GM19239 (cell line): ENCODE data around the gene TNIP1.
A peak's percentile ranks its signal among the peaks of the same experiment; 100 is the strongest.

Source experiments
- DNase-seq: peaks from one replicate; pipeline ENCODE4 v3.0.0; 2011; ENCODE audit warnings: low spot score; ENCODE audit not compliant: insufficient read length
- FAIRE-seq: peaks from 2 replicates; lab custom pipeline; 2011; peaks lifted over from hg19 to GRCh38; lab: Jason Lieb, UNC

The TNIP1 gene

DNA sequence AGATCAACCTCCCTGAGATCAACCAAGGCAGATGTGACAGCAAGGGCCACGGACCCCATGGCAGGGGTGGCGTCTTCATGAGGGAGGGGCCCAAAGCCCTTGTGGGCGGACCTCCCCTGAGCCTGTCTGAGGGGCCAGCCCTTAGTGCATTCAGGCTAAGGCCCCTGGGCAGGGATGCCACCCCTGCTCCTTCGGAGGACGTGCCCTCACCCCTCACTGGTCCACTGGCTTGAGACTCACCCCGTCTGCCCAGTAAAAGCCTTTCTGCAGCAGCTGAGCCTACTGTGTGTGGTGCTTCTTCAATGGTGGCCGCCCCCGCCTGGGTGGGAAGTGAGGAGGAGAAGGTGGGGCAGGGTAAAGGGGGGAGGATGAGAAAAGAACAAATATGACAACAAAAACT lies 52.1 kb downstream of the TNIP1 start:
- FAIRE-seq: no peak
- DNase-seq: no peak

DNA sequence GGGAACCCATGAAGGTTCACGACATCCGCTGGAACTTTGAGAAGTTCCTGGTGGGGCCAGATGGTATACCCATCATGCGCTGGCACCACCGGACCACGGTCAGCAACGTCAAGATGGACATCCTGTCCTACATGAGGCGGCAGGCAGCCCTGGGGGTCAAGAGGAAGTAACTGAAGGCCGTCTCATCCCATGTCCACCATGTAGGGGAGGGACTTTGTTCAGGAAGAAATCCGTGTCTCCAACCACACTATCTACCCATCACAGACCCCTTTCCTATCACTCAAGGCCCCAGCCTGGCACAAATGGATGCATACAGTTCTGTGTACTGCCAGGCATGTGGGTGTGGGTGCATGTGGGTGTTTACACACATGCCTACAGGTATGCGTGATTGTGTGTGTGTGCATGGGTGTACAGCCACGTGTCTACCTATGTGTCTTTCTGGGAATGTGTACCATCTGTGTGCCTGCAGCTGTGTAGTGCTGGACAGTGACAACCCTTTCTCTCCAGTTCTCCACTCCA lies 52.8 kb downstream of the TNIP1 start:
- DNase-seq: no peak
- FAIRE-seq: no peak

DNA sequence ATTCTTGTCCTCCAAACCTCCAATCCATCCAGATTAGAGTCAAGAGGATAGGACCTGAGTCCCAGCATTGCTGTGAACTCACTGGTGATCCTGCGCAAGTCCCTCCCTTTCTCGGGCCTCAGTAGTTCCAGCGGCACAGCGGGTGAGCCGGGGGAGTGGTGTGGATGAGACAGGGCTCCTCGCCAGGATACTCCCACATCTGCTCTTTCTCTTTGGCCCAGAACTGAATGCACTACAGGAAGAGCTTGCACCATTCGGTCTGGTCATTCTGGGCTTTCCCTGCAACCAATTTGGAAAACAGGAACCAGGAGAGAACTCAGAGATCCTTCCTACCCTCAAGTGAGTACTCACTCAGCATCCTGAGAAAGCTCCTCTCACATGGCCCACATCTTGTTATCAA lies 54.2 kb downstream of the TNIP1 start:
- no peak for DNase-seq
- no peak for FAIRE-seq

DNA sequence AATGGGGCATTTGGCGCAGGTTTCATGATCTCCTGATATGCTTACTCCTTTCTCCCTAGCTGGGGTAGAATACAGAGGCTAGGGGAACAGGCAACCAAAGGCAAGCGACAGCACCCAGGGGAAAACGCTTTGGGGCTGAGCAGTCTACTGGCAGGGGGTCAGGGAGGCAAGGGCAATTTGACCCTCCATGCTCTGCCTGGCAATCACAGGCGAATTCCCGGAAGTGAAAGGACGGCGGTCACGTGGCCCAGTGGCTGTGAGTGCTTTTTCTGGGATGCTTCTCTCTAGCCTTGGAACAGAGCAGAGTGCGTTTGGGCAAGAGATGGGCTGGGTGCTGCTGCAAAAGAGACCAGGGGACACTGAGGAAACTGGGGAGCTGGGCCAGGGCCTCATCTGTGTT lies 54.7 kb downstream of the TNIP1 start:
- no peak for FAIRE-seq
- no peak for DNase-seq

DNA sequence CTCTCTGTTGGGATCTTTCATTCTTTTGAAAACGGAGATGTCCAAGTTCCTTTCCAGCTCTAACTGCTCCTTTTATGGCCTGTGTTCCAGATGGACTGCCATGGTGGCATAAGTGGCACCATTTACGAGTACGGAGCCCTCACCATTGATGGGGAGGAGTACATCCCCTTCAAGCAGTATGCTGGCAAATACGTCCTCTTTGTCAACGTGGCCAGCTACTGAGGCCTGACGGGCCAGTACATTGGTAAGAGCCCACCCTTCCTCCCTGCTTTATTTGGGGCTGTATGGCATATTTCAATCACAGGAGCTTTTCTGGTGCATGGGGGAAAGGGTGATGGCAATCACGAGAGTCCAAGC lies 55.6 kb downstream of the TNIP1 start:
- DNase-seq (no peak), FAIRE-seq (no peak)

DNA sequence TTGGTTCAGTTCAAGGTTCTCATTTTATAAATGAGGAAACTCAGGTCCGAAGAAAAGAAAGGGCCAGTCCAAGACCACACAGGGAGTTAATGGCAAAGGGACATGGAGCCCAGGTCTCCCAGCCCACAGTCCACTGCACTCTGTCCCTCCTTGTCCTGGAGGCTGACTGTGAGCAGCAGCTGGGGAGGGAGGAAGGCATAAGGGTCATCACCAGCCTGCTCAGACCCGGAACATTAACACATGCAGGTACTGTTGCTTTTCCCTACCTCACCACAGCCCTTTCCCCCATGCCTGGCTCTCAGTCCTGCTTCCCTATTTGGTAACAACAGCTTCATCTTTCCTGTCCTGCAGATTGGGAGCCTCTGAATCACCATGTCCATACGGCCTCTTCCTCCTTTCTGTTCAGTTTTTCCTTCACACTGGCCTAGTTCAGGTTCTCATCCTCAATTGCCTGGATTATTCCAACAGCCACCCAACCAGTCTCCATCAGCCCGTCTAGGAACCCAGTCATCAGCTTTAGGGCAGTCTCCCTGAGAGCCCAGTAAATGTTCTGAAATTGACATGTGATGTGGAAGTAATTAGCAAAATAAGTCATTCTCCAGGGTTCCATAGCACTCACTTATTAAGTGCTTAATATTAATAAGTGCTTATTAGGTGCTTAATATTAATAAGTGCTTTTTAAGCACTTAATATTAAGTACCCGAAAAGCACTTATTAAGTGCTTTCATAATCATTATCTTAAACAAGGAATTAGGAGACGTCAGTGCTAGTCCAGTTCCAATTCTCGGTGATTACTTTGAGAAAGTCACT lies 56.2 kb downstream of the TNIP1 start:
- FAIRE-seq (no peak), DNase-seq (no peak)

DNA sequence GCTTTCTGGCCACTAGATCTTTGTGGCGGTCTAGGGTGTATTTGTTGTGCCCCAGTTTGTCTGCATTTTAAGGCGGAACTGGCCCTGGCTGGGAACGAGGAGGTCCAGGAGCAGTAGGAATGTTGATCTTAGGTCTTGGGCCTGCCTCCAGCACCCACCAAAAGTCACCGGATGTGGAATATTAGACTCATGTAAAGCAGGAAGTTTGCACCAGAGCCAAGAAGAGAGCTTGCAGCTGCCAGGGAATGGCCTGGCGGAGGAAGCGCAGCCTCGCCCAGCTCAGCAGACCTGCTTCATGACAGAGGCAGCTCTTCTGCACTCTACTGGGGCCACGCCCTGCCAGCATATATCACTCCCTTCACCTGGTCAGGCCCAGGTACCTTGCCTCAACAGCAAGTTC lies 57.2 kb downstream of the TNIP1 start:
- FAIRE-seq (no peak), DNase-seq (no peak)

DNA sequence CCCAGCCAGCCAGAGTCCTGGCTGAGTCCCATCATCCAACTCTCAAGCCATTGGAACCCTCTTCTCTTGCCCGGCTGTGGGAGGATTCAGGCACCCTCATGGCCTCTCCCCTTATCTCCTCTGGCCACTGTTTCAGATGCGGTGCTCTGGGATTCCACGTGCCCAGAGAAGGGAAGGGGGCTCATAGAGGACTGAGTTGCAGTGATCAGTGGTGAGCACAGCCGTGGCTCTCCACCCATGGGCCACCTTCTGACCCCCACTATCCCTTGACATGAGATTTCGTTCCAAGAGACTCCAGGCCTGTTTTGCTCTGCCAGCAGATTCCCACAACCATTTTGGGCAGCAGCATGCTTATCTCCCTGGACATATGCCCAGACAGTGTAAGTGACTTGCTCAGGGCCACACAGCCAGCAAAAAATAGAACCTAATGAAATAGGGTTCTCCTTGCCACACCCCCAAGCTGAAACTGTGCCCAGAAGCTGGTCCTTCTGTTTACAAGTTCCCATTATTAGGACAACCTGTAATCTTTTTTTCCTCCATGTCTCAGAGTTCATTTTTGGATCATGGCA lies 57.7 kb downstream of the TNIP1 start:
- no peak for DNase-seq

DNA sequence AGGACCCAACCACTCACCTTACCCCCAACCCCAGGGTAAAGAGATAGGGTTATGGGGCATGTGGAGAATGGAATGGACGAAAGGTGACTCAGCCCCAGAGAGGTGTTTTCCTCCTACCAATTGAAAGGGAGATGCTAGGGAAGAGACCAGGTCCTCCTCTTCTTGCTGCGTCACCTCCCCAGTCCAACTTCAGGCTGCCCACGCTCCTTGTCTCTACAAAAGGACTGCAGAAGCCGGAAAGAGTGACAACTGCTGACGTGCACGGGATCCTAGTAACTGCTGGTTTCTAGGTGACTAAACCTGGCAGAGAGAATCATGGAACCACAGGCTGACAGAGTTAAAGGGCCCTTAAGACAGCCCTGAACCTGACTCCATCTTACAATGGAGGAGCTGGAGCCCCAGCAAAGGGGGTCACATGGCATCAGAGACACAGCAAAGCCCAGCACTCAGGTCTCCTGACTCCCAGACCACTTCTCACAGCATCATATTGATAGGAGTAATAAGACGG lies 58.3 kb downstream of the TNIP1 start:
- FAIRE-seq (no peak), DNase-seq (no peak)

More for the DNA sequence above, 57.7 kb downstream of the TNIP1 start:
- no peak for FAIRE-seq

DNA sequence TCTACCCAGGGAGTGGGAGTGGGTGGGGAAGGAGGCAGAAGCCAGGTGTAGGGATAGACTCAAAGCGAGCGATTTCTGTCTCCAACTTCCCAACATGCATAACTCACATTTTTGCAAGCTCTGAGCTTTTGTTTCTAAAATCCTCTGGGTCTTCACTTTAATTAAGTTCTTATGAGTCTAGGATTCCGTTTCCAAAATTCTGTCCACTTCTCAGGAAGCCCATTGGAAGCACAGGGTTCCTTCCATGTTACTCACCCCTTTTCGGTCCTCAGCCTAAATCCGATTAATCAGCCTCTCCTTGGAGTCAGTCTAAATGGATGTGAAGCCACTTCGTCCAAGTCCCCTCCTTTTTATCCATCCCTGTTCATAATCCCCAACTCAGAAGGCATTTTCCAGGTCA lies 59.1 kb downstream of the TNIP1 start:
- no peak for FAIRE-seq
- DNase-seq: no peak

DNA sequence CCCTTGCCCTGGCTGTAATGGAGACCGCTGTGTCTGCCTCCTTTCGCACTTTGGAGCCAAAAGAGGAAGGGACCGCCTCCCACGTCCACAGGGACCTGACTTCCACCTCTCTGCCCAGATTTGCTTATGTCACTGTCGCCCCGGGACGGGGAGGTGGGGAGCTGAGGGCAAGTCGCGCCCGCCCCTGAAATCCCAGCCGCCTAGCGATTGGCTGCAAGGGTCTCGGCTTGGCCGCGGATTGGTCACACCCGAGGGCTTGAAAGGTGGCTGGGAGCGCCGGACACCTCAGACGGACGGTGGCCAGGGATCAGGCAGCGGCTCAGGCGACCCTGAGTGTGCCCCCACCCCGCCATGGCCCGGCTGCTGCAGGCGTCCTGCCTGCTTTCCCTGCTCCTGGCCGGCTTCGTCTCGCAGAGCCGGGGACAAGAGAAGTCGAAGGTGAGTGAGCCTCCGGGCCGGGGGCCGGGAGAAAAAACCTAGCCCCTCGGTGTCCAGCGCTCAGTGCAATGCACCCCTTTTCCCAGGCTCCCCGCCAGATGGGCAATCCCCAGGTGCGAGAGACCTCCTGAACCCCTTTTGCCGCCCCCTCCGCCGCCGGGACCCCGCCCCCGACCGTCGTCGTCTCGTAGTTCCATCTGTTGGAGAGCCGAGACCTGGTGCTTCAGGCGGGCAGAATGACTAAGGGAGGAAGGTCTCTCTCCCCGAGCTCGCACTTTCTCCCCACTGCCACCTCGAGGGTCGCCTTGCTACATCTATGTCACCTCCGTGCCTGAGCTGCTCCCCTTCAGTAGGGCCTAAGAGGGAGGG lies 60.3 kb downstream of the TNIP1 start, which contains the start of gene GPX3:
GPX3 (plus strand) TSS at position 288 of the 807 bp plus-strand sequence; CDS start at position 352, 64 bp downstream.
- DNase-seq: peak; percentile 48
- no peak for FAIRE-seq

DNA sequence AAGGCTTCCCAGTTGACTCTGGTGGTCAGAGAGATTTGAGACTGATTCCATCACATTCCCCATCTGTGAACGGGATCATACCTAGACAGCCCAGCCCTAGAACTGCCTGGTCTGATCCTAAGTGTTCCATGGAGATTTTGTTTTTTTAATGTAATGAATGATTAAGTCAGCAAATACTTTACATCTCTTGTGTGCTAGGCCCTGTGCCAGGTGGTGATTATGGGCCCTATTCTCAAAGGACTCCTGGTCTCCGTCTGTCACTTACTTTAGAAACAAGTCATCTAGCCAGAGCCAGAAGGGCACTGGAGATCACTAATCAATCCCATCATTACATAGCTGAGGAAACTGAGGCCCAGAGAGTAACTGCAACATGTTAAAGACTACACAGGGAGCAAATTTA lies 61.5 kb downstream of the TNIP1 start:
- DNase-seq: no peak
- FAIRE-seq: no peak

DNA sequence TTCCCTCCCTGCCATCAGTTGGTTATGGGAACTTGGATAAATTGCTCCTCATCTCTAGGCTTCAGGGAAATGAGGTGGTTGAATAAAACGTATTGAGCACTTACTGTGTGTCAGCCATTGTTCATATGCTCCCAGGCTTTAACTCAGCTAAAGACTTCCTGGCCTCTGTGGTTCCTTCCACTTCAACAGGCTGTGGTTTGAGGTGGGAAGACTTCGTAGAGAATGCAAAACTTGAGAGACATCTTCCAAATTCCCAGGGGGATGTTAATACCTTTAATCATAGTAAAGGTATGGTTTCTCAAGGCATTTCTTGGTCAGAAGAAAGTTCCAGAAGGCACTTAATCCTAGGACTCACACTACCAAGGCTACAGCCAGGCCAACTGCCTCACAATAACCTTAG lies 62.0 kb downstream of the TNIP1 start:
- peak; percentile 33 for FAIRE-seq

DNA sequence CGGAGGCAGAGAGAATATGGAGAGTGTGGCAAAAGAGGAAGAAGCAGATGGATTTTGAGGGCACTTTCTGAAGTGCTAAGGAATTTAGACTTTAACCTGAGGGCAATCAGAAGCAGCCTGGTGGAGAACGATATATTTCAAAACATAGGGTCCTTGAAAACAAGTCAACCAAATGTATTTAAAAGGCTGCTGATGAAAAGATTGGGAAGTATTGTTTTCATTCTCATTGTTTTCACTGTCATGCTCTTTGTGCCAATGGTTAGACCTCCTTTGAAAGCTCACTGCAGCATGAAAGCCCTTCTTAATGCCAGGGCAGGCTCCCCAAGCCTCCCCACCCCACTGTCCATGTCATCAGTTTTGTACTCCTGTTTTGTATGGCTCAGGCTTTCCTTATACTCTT lies 62.9 kb downstream of the TNIP1 start:
- DNase-seq (no peak), FAIRE-seq (no peak)

More for the DNA sequence above, 62.0 kb downstream of the TNIP1 start:
- no peak for DNase-seq

DNA sequence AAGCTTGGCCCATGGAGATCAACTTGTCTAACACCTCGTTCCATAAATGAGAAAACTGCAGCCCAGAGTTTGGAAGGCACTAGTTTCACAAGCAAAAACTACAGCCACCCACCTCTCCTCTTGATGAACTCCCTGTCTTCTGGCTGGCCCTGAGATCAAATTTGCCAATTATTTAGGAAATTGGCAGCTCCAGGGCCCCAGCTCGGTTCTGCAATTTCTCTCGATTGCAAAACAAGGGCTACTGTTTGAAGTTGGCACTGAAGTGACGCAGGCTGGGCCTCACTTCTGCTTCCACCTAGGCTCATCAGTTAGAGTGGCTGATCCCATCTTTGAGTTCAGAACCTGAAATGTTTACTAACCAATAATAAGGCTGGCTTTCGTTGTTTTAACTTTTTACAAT lies 64.1 kb downstream of the TNIP1 start:
- DNase-seq (no peak), FAIRE-seq (no peak)

DNA sequence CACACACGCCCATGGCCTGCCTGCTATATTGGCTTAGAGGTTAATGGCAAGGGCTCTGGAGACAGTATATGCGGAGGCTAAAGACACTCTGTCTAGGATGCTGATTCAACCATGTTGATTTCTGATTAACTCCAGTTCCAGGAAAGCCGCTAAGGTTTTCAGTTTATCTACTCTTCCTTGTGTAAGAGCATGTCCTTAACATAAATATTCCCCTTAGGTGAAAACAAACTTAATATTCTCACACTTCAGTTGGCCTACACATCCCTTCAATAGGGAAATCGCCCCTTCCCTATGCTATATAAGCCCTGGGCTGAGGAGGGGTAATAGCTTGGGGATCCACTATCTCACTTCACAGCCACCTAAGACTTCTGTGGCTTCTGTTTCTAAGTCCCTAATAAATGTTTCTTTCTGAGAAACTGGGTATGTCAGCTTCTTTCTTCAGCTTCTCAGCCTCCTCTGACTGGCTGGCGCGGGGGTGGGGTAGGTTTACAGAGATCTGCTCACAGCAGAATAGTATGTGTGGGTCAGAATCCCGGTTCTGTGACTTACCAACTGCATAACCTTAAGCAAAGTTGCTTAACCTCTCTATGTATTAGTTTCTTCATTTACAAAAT lies 64.8 kb downstream of the TNIP1 start:
- FAIRE-seq (no peak), DNase-seq (no peak)

DNA sequence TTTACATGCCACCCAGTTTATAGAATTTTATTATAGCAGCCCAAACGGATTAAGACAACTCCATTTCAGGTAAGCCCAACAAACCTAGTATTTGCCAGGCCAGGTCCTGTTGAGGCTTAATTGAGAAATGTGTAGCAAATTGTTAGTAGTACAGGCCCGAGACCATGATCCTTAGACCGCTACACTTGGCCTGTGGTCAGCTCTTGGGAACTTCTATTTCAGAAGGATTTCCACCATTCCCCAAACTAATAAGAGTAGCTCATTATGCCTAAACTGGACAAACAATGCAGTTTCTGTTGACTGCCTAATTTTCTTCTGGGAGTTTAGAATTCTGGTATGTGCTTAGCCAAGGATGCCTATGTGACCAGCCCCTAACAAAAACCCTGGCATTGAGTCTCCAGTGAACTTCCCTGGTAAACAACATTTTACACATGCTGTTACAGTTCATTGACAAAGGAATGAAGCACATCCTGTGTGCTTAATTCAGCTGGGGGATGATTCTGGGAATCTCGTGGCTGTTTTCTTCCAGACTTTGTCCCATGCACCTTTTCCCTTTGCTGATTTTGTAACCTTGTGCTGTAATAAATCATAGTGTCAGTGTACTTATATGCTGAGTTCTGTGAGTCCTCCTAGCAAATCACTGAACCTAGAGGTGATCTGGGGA lies 66.0 kb downstream of the TNIP1 start:
- FAIRE-seq (no peak), DNase-seq (no peak)

DNA sequence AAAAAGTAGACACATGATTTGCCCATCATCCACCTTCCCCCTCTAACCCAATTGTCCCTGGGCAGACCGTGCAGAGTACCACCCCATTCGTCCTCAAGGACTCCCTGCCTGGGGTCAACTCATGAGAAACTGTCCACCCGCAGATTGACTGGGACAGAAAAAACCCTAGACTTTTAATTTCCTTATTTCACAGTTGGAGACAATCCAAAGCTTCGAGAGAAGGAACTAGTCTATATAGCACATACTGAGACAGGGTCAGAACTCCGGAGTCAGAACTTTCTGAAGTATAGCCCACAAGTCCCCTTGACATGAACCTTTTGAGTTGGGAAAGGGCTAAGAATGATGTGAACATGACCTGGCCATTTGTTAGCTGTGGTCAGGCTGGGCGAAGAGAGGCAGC lies 68.0 kb downstream of the TNIP1 start:
- no peak for DNase-seq
- FAIRE-seq: no peak

DNA sequence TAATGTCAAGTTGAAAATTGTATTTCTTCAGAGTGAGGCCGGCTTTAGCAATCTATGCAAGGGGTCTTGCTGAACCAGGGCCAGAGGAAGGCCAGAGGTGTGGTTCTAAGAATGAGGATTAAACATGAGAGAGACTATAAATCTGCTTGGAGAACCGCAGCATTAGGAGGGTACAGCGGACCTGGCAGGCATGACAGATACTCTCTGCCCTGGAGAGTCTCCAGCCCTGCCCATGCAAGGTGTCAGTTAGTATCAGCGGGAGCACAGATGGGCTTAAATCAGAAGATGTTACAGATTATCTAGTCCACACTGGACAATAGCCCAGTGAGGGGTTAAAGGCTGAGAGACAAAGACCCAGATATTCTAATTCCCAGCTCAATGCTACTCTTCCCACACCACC lies 71.9 kb downstream of the TNIP1 start:
- no peak for DNase-seq
- no peak for FAIRE-seq

DNA sequence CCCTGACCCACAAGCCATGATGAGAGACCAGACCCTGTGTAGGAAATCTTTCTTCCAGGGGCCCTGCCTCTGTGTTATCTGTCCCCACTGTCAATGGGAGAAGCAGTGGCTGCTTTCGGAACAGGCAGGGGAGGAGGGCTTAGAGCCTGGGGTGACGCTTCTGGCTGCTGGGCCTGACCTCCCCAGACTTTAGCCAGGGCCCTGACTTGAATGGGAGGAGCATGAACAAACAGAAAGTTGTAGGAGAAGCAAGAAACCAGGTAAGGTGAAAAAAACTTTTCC lies 72.7 kb downstream of the TNIP1 start:
- FAIRE-seq (no peak), DNase-seq (no peak)
